ENCODE results near the gene ACOT4.
"Not testable (repeated sequence)": the region's sequence is repeated elsewhere in the genome, so short reads cannot be mapped to it uniquely, and the experiment has no call there.

Gene ACOT4

DNA sequence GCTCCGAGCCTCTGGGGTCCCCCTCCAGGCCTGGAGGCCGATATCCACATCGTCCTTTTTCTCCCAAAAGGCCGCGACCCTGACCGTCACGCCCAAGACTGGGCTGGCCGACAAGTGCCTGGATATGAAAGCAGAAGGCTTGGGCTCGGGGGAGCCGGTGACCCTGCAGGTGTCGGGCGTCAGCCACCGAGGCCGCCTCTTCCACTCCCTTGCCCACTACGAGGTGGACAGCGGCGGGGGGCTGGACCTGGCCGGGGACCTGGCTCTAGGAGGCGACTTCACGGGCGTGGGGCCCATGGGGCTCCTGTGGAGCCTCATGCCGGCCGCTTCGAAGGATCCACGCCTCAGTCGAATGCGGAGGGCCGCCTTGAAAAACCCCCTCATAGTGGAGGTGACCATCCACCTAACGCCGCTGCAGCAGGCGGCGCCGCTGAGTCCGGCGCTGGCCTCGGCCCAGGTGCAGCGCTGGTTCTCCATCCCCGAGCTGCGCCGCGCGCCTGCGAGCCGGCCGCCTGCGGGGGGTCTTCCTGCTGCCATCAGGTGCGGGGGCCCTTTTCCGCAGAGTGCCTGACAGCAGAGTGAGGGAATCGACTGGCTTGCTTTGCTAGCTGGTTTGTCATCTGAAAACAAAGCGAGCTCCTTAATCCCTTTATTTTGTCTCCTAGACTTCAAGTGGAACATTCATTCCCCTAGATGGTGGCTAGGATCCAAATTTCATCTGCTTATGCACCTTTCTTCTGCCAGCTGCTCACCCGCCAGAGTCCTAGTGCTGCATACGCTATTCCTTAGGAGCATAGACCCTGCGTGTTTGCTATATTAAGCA lies 42.5 kb downstream of the ACOT4 start:
- DNase-seq: peak; percentile 61

DNA sequence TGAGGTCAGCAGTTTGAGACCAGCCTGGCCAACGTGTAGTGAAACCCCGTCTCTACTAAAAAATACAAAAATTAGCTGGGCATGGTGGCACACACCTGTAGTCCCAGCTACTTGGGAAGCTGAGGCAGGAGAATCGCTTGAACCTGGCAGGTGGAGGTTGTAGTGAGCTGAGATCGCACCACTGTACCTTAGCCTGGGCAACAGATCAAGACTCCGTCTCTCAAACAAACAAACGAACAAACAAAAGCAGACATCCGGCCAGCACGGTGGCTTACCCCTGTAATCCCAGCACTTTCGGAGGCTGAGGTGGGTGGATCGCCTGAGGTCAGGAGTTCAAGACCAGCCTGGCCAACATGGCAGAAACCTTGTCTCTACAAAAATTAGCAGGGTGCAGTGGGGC lies 44.7 kb downstream of the ACOT4 start:
- DNase-seq: not testable (repeated sequence)

DNA sequence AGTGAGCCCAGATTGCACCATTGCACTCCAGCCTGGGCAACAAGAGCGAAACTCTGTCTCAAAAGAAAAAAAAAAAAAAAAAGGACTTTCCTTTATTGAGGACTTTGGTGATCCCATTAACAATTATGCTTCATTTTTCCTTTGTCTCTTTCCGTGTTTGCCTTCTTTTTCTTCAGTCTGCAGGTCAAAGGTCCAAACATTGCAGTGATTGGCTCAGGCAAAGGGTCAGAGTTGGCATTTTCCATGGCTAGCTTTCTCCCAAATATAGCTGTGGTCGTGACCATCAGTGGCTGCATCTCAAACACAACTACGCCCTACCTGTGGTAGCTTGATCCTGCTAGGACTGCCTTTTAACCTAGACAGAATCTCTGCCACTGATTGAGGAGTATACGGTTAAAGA lies 46.2 kb downstream of the ACOT4 start:
- DNase-seq: no peak

DNA sequence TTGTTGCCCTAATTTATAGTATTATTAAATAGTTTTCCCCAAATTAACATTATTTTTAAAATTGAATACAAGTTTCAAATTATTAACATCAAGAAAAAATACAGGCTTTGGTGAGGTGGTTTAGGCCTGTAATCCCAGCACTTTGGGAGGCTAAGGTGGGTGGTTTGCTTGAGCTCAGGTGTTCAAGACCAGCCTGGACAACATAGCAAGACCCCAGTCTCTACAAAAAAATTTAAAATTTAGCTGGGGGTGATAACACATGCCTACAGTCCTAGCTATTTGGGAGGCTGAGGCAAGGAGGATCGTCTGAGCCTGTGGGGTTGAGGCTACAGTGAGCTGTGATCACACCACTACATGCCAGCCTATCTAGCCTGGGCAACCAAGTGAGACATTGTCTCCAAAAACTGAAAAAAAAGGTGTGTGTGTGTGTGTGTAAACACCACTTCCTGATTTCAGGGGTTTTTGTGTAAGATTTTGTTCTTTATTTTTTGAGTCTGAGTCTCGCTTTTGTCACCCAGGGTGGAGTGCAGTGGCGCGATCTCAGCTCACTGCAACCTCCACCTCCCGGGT lies 49.2 kb downstream of the ACOT4 start:
- DNase-seq: no peak

DNA sequence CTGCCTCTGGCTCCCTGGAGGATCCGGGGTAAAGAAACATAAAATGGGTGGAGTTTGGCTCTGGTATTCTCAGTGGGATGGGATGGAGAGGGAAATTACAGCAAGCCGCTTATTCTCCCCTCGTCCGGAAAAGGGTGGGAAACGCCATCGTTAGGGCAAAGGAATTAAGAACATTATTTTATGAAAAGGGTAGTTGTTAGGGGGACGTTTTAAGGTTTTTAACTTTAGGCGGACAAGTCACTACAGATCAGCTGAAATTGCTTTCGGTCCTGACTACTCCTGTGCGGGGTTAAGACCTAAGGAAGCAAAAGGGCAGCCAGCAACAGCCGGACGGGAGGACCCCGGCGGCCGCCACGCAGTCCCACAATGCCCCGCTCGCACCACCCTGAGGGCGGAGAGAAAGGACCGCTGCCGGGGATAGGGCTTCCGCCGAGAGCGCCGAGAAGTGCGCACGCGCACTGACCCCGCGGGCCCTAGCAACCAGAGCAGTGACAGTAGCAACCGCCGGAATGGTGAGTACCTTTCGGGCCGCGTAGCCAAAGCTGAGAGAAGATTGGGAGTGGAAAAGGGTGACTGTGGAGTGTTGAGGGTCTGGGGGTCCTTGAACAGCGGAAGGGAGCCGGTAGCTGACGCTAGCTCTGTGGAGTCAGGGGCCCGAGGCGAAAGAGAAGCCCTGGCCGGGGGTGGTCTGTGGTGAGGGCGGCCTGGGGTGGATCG lies 53.0 kb downstream of the ACOT4 start, which contains the start of gene DNAL1:
Gene DNAL1, plus strand, starts transcription at position 456 of the 717 bp plus-strand sequence. Its CDS starts 54 bp downstream, at position 510.
- DNase-seq: peak; percentile 93

DNA sequence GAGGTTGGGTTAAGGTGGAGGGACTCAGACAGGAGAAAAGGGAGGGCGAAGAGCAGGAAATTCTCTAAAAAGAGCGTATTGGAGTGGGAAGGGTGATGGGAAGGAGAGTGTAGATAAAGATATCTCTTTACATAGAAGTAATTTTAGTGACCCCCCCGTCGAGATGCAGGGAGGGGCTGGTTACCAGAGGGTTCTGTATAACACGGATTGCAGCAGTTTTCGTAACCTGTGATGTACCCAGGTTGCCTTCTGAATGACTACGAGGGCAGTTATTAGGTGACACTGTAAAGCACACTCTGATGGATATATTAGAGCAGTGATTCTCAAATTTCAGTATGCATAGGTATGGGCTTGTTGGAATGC lies 53.6 kb downstream of the ACOT4 start:
- DNase-seq: no peak
